ENCODE measurements around the gene KCNAB1.

- no peak for TF ChIP-seq CTCF (IDR thresholded peaks at IDR 0.05; ENCODE audit: low read length)
- no peak for TF ChIP-seq EZH2 (IDR thresholded peaks at IDR 0.05; ENCODE audit: borderline replicate concordance, low read length)
Measured at GRCh38 chr3:156433910-156434309, 313.5 kb downstream of the KCNAB1 start.
